Psoas muscle (tissue), 8 donors: Measurements from ENCODE around the gene ITSN1. TPM values are rescaled to one million over a fixed set of nuclear protein-coding genes. Genes with fewer than 3 reads are reported as not detected.

Experiments used
- ATAC-seq, 4 donors: fragments of 200-7000 bp; cut with Tn5 transposase; one replicate each; pipeline ENCODE4 v1.9.1; 2020; ENCODE audit warnings: moderate library complexity in 3 of 4, mild to moderate bottlenecking in 2 of 4
- DNase-seq, 2 donors: peaks; one replicate each; pipeline ENCODE4 v3.0.0-alpha.2; 2020
- H3K27ac ChIP-seq: fragments of 200-600 bp; one replicate; pipeline ENCODE4 v1.8.0; 2022
- H3K27me3 ChIP-seq, 3 donors: fragments of 200-600 bp in 1 of 3; one replicate each; pipeline versions ENCODE4 v1.6.1 to v1.8.0; 2013 to 2022; ENCODE audit warnings: low read length in 2 of 3, mild to moderate bottlenecking in 2 of 3, moderate library complexity in 1 of 3; ENCODE audit not compliant: insufficient read depth in 3 of 3
- H3K36me3 ChIP-seq, 2 donors: fragments of 200-600 bp in 1 of 2; one replicate each; pipeline versions ENCODE4 v1.6.1 to v1.8.0; 2013 to 2022; ENCODE audit warnings: low read depth in 1 of 2, mild to moderate bottlenecking in 1 of 2, moderate library complexity in 1 of 2; ENCODE audit not compliant: insufficient read depth in 1 of 2
- H3K4me1 ChIP-seq: fragments of 200-600 bp; one replicate; pipeline ENCODE4 v1.8.0; 2022
- H3K4me3 ChIP-seq: fragments of 200-600 bp; one replicate; pipeline ENCODE4 v1.8.0; 2022; ENCODE audit warnings: mild to moderate bottlenecking
- H3K9me3 ChIP-seq: fragments of 200-600 bp; one replicate; pipeline ENCODE4 v1.8.0; 2022
- CTCF ChIP-seq: fragments of 200-600 bp; IDR thresholded peaks from one replicate; pipeline ENCODE4 v1.8.0; 2022; ENCODE audit warnings: antibody characterized with exemption
- WGBS, 3 donors: extraction: QIAGEN DNeasy Blood & Tissue Kit; methylation state at CpG; one replicate each; pipeline versions ENCODE4 v1.1.6 to v1.1.7; 2013; 5-methylcytosine and 5-hydroxymethylcytosine counted together
- intact Hi-C, 2 donors: fragments of 100-400 bp; cut with DNase I; formaldehyde crosslinking; loops; one replicate each; pipeline versions ENCODE4 v1.11.0 to v1.14.2; 2022
- polyA plus RNA-seq, 3 donors: library from polyadenylated mRNA; stranded (reverse); fragments of 200-250 nt; gene quantifications; one replicate each; pipeline ENCODE4 v1.2.3, GENCODE V29; 2013
- total RNA-seq, 4 donors: library from RNA; stranded (reverse); fragmentation: NEBNext Ultra II Directional in 2 of 4; extraction: Animal tissue kit (Norgen Biotek cat#: 25700) in 2 of 4; gene quantifications; one replicate each; pipeline versions ENCODE4 v1.2.1 to v1.2.4, GENCODE V29; 2021 to 2023
- donor health status: healthy with polysubstance abuse.
- donor health status: DM: no; HTN: no; CAD: no; lungs with moderate emphysema.
- donor health status: Bipolar disorder and iron deficiency.
- donor health status: healthy.
- donor health status: DM: yes; HTN: yes; CAD: no.
- donor health status: DM: no; HTN: no; CAD: no.
- donor health status: DM: no; HTN: no; CAD: no.
- donor health status: DM: yes; HTN: yes; CAD: no.

Gene ITSN1
- total and polyA plus RNA-seq, 7 donors: 9.3 to 43.8 (median 22.4) TPM

DNA sequence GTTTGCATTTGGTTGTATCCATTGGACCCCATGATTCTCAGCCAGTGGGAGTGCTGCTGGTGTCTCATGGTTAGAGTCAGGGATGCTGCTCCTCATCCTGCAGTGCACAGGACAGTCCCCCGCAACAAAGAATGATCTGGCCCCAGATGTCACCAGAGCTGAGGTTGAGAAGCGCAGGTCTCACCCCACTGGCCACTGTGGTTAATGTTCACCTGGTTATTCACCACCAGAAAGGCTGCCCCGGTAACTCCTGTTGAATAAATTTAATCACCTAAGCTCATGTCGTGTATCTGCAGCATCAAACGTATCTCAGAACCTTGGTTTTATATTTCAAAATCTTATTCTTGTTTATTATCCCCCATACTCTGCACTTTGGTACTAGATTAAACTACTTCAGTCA, 197.5 kb downstream of the ITSN1 start:
- no peaks in the 10 kb centered on the region for H3K9me3 ChIP-seq
- WGBS, 3 donors: 93 to 99% (median 95%) methylated on average over 5 of the region's 5 CpGs
- H3K4me1 ChIP-seq: no peaks in the 10 kb centered on the region
- ATAC-seq: no peak
- intact Hi-C loops: no loop called here
- DNase-seq: no peak
- no peak for TF ChIP-seq CTCF
- H3K27me3 ChIP-seq: no peaks in the 10 kb centered on the region
- no peak overlapping the region for H3K27ac ChIP-seq
- no peak overlapping the region for H3K4me3 ChIP-seq
- peaks cover 0 to 28% of the 10 kb centered on the region in 2 donors for H3K36me3 ChIP-seq

DNA sequence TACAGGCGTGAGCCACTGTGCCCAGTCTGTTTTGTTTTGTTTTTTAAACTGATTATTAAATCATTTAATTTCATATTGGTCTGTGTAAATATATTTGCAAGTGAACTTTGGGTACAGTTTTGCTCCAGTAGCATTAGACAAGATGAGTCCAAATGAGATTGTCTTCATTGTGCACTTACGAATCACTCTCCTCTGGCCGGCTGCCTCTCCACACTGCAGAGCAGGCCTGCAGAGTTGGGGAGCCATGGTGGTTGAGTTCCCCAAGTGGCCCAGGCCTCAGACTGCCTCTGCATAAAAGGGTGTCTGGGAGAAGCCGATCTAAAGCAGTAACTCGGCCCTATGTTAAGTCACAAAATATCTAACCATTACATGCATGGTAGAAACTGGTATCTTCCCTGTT, 198.5 kb downstream of the ITSN1 start:
- ATAC-seq: no peak
- no peak overlapping the region for H3K27ac ChIP-seq
- WGBS, 3 donors: 93 to 95% (median 93%) methylated on average over 5 of the region's 5 CpGs

GRCh38 chr21:33841561-33841960, 199.3 kb downstream of the ITSN1 start:
- intact Hi-C loops: no loop called here
- Histone ChIP-seq H3K4me1 (no peaks in the 10 kb centered on the region), H3K27ac (no peak overlapping the region), H3K36me3 (peaks cover 0 to 18% of the 10 kb centered on the region in 2 donors), H3K4me3 (no peak overlapping the region), H3K9me3 (no peaks in the 10 kb centered on the region), H3K27me3 (no peaks in the 10 kb centered on the region)
- no peak for DNase-seq
- 65 to 86% (median 74%) methylated on average over 7 of the region's 7 CpGs for WGBS, 3 donors
- no peak for TF ChIP-seq CTCF
- ATAC-seq: no peak

More for the DNA sequence above, 198.5 kb downstream of the ITSN1 start:
- H3K27me3 ChIP-seq: no peaks in the 10 kb centered on the region
- H3K9me3 ChIP-seq: no peaks in the 10 kb centered on the region
- TF ChIP-seq CTCF: no peak
- no peak overlapping the region for H3K4me3 ChIP-seq
- H3K36me3 ChIP-seq: peaks cover 0 to 25% of the 10 kb centered on the region in 2 donors
- no peak for DNase-seq
- intact Hi-C loops: no loop called here
- no peaks in the 10 kb centered on the region for H3K4me1 ChIP-seq

DNA sequence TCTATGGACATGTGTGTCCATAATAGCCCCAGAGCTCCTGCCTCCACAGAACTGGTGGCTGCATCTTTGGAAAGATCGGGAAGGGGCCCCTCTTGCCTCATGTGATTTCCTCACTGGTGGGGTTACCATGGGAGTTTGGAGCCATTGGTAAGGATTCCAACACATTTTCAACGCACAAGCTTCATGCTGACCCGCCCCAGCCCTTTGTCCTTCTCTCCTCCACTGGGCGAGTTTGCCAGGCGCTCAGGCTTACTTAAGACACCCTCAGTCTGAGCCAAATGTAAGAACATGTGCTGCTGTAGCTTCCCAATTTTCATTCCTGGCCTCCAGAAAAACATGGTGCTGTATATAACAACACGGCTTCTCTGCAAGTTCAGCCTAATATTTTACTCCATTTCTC, 200.9 kb downstream of the ITSN1 start:
- 48 to 83% (median 53%) methylated on average over 6 of the region's 6 CpGs for WGBS, 3 donors
- H3K27ac ChIP-seq: no peak overlapping the region
- TF ChIP-seq CTCF: no peak
- no peaks in the 10 kb centered on the region for H3K27me3 ChIP-seq
- peaks cover 0 to 4% of the 10 kb centered on the region in 2 donors for H3K36me3 ChIP-seq
- H3K4me1 ChIP-seq: peaks cover 6% of the 10 kb centered on the region
- ATAC-seq (peak in 2 of 4 donors; percentile 44 to 48), DNase-seq (peak; percentile 41 to 65)
- H3K9me3 ChIP-seq: no peaks in the 10 kb centered on the region
- no peak overlapping the region for H3K4me3 ChIP-seq
- intact Hi-C loops: no loop called here
